Dendritic cell treated with granulocyte-macrophage colony-stimulating factor and Interleukin-4, amounts not matched to agents 40 ng/mL and 50 ng/mL, for 4 days (primary cell): ENCODE results near the gene NDUFAF3.
A peak's percentile ranks its signal among the peaks of the same experiment; 100 is the strongest.

ENCODE experiments used
- H3K27ac Mint-ChIP-seq: one replicate; pipeline ENCODE4 v1.8.0; 2022; ENCODE audit warnings: mild to moderate bottlenecking, mixed read lengths
- H3K27me3 Mint-ChIP-seq: one replicate; pipeline ENCODE4 v1.8.0; 2022; ENCODE audit warnings: mild to moderate bottlenecking, mixed read lengths
- H3K36me3 Mint-ChIP-seq: one replicate; pipeline ENCODE4 v1.8.0; 2022; ENCODE audit warnings: low read depth, mixed read lengths
- H3K4me1 Mint-ChIP-seq: one replicate; pipeline ENCODE4 v1.8.0; 2022; ENCODE audit warnings: low read depth, mixed read lengths
- H3K4me3 Mint-ChIP-seq: one replicate; pipeline ENCODE4 v1.8.0; 2022; ENCODE audit warnings: mild to moderate bottlenecking, moderate library complexity, mixed read lengths
- H3K9me3 Mint-ChIP-seq: one replicate; pipeline ENCODE4 v1.8.0; 2022; ENCODE audit warnings: mixed read lengths
- intact Hi-C: fragments of 100-400 bp; cut with micrococcal nuclease; formaldehyde crosslinking; loops from one replicate; pipeline ENCODE4 v1.15.0; 2022

Gene NDUFAF3

GRCh38 chr3:49021813-49022687, at the start of gene NDUFAF3:
TSS of gene NDUFAF3 (plus strand) at chr3:49022121. CDS start at chr3:49022145, 24 bp downstream.
- intact Hi-C loops = loop anchor here (1.0 to 5.0 kb wide), 2 partner anchors 15 to 700 kb away; partner anchors contain the start of genes GMPPB and WDR6
- Mint-ChIP-seq H3K36me3 (peaks cover 76% of the 10 kb centered on the region), H3K4me3 (peak within 1 kb of the TSS; percentile 91), H3K4me1 (peaks cover 71% of the 10 kb centered on the region), H3K27me3 (no peaks in the 10 kb centered on the region), H3K9me3 (no peaks in the 10 kb centered on the region), H3K27ac (peak within 1 kb of the TSS; percentile 98)

- intact Hi-C loops = no loop called here
- Mint-ChIP-seq H3K36me3 (peaks cover 100% of the 10 kb centered on the region), H3K27ac (no peak overlapping the region), H3K4me3 (no peak overlapping the region), H3K4me1 (no peaks in the 10 kb centered on the region), H3K9me3 (no peaks in the 10 kb centered on the region), H3K27me3 (no peaks in the 10 kb centered on the region)
These were observed 47.7 kb upstream of the NDUFAF3 start for GRCh38 chr3:48974076-48974864.

- intact Hi-C loops = no loop called here
- no peak overlapping the region for H3K27ac Mint-ChIP-seq
- peaks cover 18% of the 10 kb centered on the region for H3K4me1 Mint-ChIP-seq
- H3K36me3 Mint-ChIP-seq = peaks cover 97% of the 10 kb centered on the region
- no peaks in the 10 kb centered on the region for H3K9me3 Mint-ChIP-seq
- no peaks in the 10 kb centered on the region for H3K27me3 Mint-ChIP-seq
- no peak overlapping the region for H3K4me3 Mint-ChIP-seq
These were observed 42.5 kb upstream of the NDUFAF3 start for GRCh38 chr3:48979451-48979850.

- H3K9me3 Mint-ChIP-seq = no peaks in the 10 kb centered on the region
- no peak overlapping the region for H3K27ac Mint-ChIP-seq
- H3K27me3 Mint-ChIP-seq = no peaks in the 10 kb centered on the region
- peaks cover 25% of the 10 kb centered on the region for H3K4me1 Mint-ChIP-seq
- peaks cover 97% of the 10 kb centered on the region for H3K36me3 Mint-ChIP-seq
- no peak overlapping the region for H3K4me3 Mint-ChIP-seq
- intact Hi-C loops = no loop called here
These were observed 41.6 kb upstream of the NDUFAF3 start for GRCh38 chr3:48980295-48980694.

- H3K36me3 Mint-ChIP-seq = peaks cover 95% of the 10 kb centered on the region
- no peak overlapping the region for H3K27ac Mint-ChIP-seq
- H3K9me3 Mint-ChIP-seq = no peaks in the 10 kb centered on the region
These were observed 39.9 kb upstream of the NDUFAF3 start for GRCh38 chr3:48982016-48982415.

GRCh38 chr3:48982686-48983085, 39.2 kb upstream of the NDUFAF3 start:
- Mint-ChIP-seq H3K27ac (no peak overlapping the region), H3K4me1 (peaks cover 25% of the 10 kb centered on the region), H3K27me3 (no peaks in the 10 kb centered on the region), H3K9me3 (no peaks in the 10 kb centered on the region), H3K4me3 (no peak overlapping the region), H3K36me3 (peaks cover 88% of the 10 kb centered on the region)
- intact Hi-C loops = no loop called here

More at GRCh38 chr3:48982016-48982415, 39.9 kb upstream of the NDUFAF3 start:
- intact Hi-C loops = no loop called here
- no peak overlapping the region for H3K4me3 Mint-ChIP-seq
- no peaks in the 10 kb centered on the region for H3K27me3 Mint-ChIP-seq
- peaks cover 25% of the 10 kb centered on the region for H3K4me1 Mint-ChIP-seq

- Mint-ChIP-seq H3K9me3 (no peaks in the 10 kb centered on the region), H3K36me3 (peaks cover 84% of the 10 kb centered on the region), H3K4me3 (no peak overlapping the region), H3K27me3 (no peaks in the 10 kb centered on the region), H3K4me1 (peaks cover 29% of the 10 kb centered on the region), H3K27ac (peak overlapping the region; percentile 61)
- intact Hi-C loops = no loop called here
These were observed 38.8 kb upstream of the NDUFAF3 start for GRCh38 chr3:48983096-48983495.

- Mint-ChIP-seq H3K27me3 (no peaks in the 10 kb centered on the region), H3K9me3 (no peaks in the 10 kb centered on the region), H3K4me3 (no peak overlapping the region), H3K4me1 (peaks cover 40% of the 10 kb centered on the region), H3K27ac (peak overlapping the region; percentile 61), H3K36me3 (peaks cover 69% of the 10 kb centered on the region)
- intact Hi-C loops = no loop called here
These were observed 37.3 kb upstream of the NDUFAF3 start for GRCh38 chr3:48984663-48985062.

GRCh38 chr3:48985831-48986376, 36.0 kb upstream of the NDUFAF3 start:
- Mint-ChIP-seq H3K4me1 (peaks cover 46% of the 10 kb centered on the region), H3K27ac (no peak overlapping the region), H3K27me3 (no peaks in the 10 kb centered on the region)

GRCh38 chr3:48989126-48989795, 32.7 kb upstream of the NDUFAF3 start:
- intact Hi-C loops = no loop called here
- Mint-ChIP-seq H3K36me3 (peaks cover 31% of the 10 kb centered on the region), H3K9me3 (no peaks in the 10 kb centered on the region), H3K4me1 (peaks cover 48% of the 10 kb centered on the region), H3K4me3 (peak overlapping the region; percentile 83), H3K27me3 (no peaks in the 10 kb centered on the region), H3K27ac (peak overlapping the region; percentile 81)

More at GRCh38 chr3:48985831-48986376, 36.0 kb upstream of the NDUFAF3 start:
- Mint-ChIP-seq H3K9me3 (no peaks in the 10 kb centered on the region), H3K4me3 (no peak overlapping the region), H3K36me3 (peaks cover 62% of the 10 kb centered on the region)
- intact Hi-C loops = no loop called here

GRCh38 chr3:48989796-48990635, 31.9 kb upstream of the NDUFAF3 start, which contains the start of gene P4HTM:
TSS of gene P4HTM (plus strand) at chr3:48990241. CDS start at chr3:48990257, 16 bp downstream.
- H3K27me3 Mint-ChIP-seq = no peaks in the 10 kb centered on the region
- H3K27ac Mint-ChIP-seq = peak within 1 kb of the TSS; percentile 81
- H3K4me3 Mint-ChIP-seq = peak within 1 kb of the TSS; percentile 85
- intact Hi-C loops = loop anchor here (5.0 kb wide), 1 partner anchor 37 kb away; the partner anchor contains the start of gene IMPDH2
- peaks cover 31% of the 10 kb centered on the region for H3K36me3 Mint-ChIP-seq
- H3K4me1 Mint-ChIP-seq = peaks cover 41% of the 10 kb centered on the region
- no peaks in the 10 kb centered on the region for H3K9me3 Mint-ChIP-seq

GRCh38 chr3:48990636-48991469, 31.1 kb upstream of the NDUFAF3 start:
- intact Hi-C loops = loop anchor here (5.0 kb wide), 1 partner anchor 36 kb away; the partner anchor contains the start of gene IMPDH2
- Mint-ChIP-seq H3K27me3 (no peaks in the 10 kb centered on the region), H3K36me3 (peaks cover 31% of the 10 kb centered on the region), H3K4me3 (peak overlapping the region; percentile 85), H3K4me1 (peaks cover 41% of the 10 kb centered on the region), H3K9me3 (no peaks in the 10 kb centered on the region), H3K27ac (peak overlapping the region; percentile 78)
